SK-N-SH (cell line): ENCODE results near the gene WWTR1. TPM values are rescaled to one million over a fixed set of nuclear protein-coding genes. Genes with fewer than 3 reads are reported as not detected.

Experiments
- CTCF ChIA-PET: fragments of 300-600, 350-600 bp; formaldehyde crosslinking; extraction: SDS; loops from one replicate; lab custom pipeline; 2021; lab: Yijun Ruan, JAX
- POLR2A ChIA-PET: fragments of 350-600 bp; sonication (Branson Sonifier 250); formaldehyde crosslinking; extraction: SDS; loops from one replicate; lab custom pipeline; 2020; ENCODE audit warnings: antibody characterized with exemption, inconsistent platforms; lab: Yijun Ruan, JAX
- DNase-seq: peaks from one replicate; pipeline ENCODE4 v3.0.0; 2012
- H2AFZ ChIP-seq: fragments of 200-600 bp; sonication (generic); 2 replicates; pipeline ENCODE4 v1.8.1; 2016; ENCODE audit warnings: antibody characterized with exemption, mild to moderate bottlenecking, low read depth
- H3F3A ChIP-seq: fragments of 200-600 bp; sonication (generic); replicated peaks from 2 replicates; pipeline ENCODE3; 2016; ENCODE audit warnings: antibody characterized with exemption, mild to moderate bottlenecking; ENCODE audit not compliant: insufficient read depth
- H3K27ac ChIP-seq, 2 experiments: fragments of 200-500 bp in 1 of 2; fragments of 200-600 bp in 1 of 2; sonication (Bioruptor generic) in 1 of 2; sonication (generic), shearing (Covaris generic) in 1 of 2; 2 replicates each; pipeline versions ENCODE4 v1.5.1 to v1.6.1; 2014 to 2016; ENCODE audit warnings: low read depth in 2 of 2, inconsistent platforms in 1 of 2, low read length in 1 of 2, mild to moderate bottlenecking in 1 of 2, mixed read lengths in 1 of 2
- H3K27me3 ChIP-seq: fragments of 200-600 bp; sonication (generic), shearing (Covaris generic); 2 replicates; pipeline ENCODE4 v1.6.1; 2016; ENCODE audit warnings: mixed run types; ENCODE audit not compliant: insufficient read depth
- H3K36me3 ChIP-seq, 2 experiments: fragments of 200-500 bp in 1 of 2; fragments of 200-600 bp in 1 of 2; sonication (Bioruptor generic) in 1 of 2; sonication (generic) in 1 of 2; replicated peaks in 1 of 2; 2 replicates each; pipeline versions ENCODE3 to v1.5.1; 2014 to 2016; ENCODE audit warnings: low read length in 1 of 2, mild to moderate bottlenecking in 1 of 2; ENCODE audit not compliant: insufficient read depth in 2 of 2, control insufficient read depth in 1 of 2
- H3K4me1 ChIP-seq, 2 experiments: fragments of 200-500 bp in 1 of 2; fragments of 200-600 bp in 1 of 2; sonication (Bioruptor generic) in 1 of 2; sonication (generic), shearing (Covaris generic) in 1 of 2; 2 replicates each; pipeline versions ENCODE4 v1.5.1 to v1.6.1; 2014 to 2016; ENCODE audit warnings: low read depth in 1 of 2, low read length in 1 of 2, mixed run types in 1 of 2; ENCODE audit not compliant: insufficient read depth in 2 of 2, control insufficient read depth in 1 of 2
- H3K4me2 ChIP-seq: fragments of 200-600 bp; sonication (generic), shearing (Covaris generic); 2 replicates; pipeline ENCODE4 v1.6.1; 2017; ENCODE audit warnings: mixed run types
- H3K4me3 ChIP-seq, 2 experiments: fragments of 200-500 bp in 1 of 2; fragments of 200-600 bp in 1 of 2; sonication (Bioruptor generic) in 1 of 2; sonication (generic), shearing (Covaris generic) in 1 of 2; 2 replicates each; pipeline versions ENCODE4 v1.5.1 to v1.8.1; 2014 to 2016; ENCODE audit warnings: low read depth in 2 of 2, inconsistent platforms in 1 of 2, low read length in 1 of 2, mild to moderate bottlenecking in 1 of 2, mixed read lengths in 1 of 2, moderate library complexity in 1 of 2
- H3K79me2 ChIP-seq: fragments of 200-600 bp; sonication (generic); 2 replicates; pipeline ENCODE4 v1.8.1; 2017; ENCODE audit warnings: mild to moderate bottlenecking; ENCODE audit not compliant: insufficient read depth
- H3K9ac ChIP-seq: fragments of 200-600 bp; sonication (generic); 2 replicates; pipeline ENCODE4 v1.6.1; 2017; ENCODE audit warnings: mixed run types
- H3K9me2 ChIP-seq: fragments of 200-600 bp; sonication (generic); 2 replicates; pipeline ENCODE4 v1.6.1; 2017; ENCODE audit warnings: mixed run types
- H3K9me3 ChIP-seq: fragments of 200-600 bp; sonication (generic); 2 replicates; pipeline ENCODE4 v1.6.1; 2017; ENCODE audit warnings: mixed run types, mild to moderate bottlenecking, moderate library complexity
- H4K20me1 ChIP-seq: fragments of 200-600 bp; sonication (generic); 2 replicates; pipeline ENCODE4 v1.6.1; 2017; ENCODE audit warnings: mild to moderate bottlenecking, mixed run types; ENCODE audit not compliant: insufficient read depth
- ELF1 ChIP-seq: IDR thresholded peaks from 2 replicates; pipeline ENCODE4 v1.4.0; 2012
- EZH2phosphoT487 ChIP-seq: fragments of 200-600 bp; sonication (generic); IDR thresholded peaks from 2 replicates; pipeline ENCODE4 v1.6.1; 2017; ENCODE audit warnings: low read depth, mixed run types, mild to moderate bottlenecking, antibody characterized with exemption, moderate library complexity, borderline replicate concordance
- FOXM1 ChIP-seq: IDR thresholded peaks from 2 replicates; pipeline ENCODE4 v1.4.0; 2012; ENCODE audit warnings: low read depth, mild to moderate bottlenecking
- GABPA ChIP-seq: IDR thresholded peaks from 2 replicates; pipeline ENCODE4 v1.4.0; 2012; ENCODE audit warnings: low read depth, mild to moderate bottlenecking
- JUND ChIP-seq: IDR thresholded peaks from 2 replicates; pipeline ENCODE4 v1.4.0; 2012
- MEF2A ChIP-seq: IDR thresholded peaks from 2 replicates; pipeline ENCODE4 v1.4.0; 2012; ENCODE audit warnings: low read depth, borderline replicate concordance
- MXI1 ChIP-seq: IDR thresholded peaks from 2 replicates; pipeline ENCODE4 v1.6.1; 2012; ENCODE audit warnings: mild to moderate bottlenecking, low read depth, low read length, improper control_type of control experiment
- NFIC ChIP-seq: IDR thresholded peaks from 2 replicates; pipeline ENCODE4 v1.4.0; 2012; ENCODE audit warnings: borderline replicate concordance
- NRF1 ChIP-seq: IDR thresholded peaks from 2 replicates; pipeline ENCODE4 v1.6.1; 2012; ENCODE audit warnings: low read depth, mild to moderate bottlenecking, low read length
- POLR2AphosphoS5 ChIP-seq: IDR thresholded peaks from 2 replicates; pipeline ENCODE4 v1.6.1; 2012; ENCODE audit warnings: low read depth, low read length
- RCOR1 ChIP-seq: fragments of 150-350 bp; IDR thresholded peaks from 2 replicates; pipeline ENCODE4 v1.6.1; 2017; ENCODE audit warnings: antibody characterized with exemption, low read length
- RFX5 ChIP-seq: IDR thresholded peaks from 2 replicates; pipeline ENCODE4 v1.6.1; 2012; ENCODE audit warnings: mild to moderate bottlenecking, improper control_type of control experiment, low read length
- RXRA ChIP-seq: IDR thresholded peaks from 2 replicates; pipeline ENCODE4 v1.4.0; 2012; ENCODE audit warnings: low read depth, mild to moderate bottlenecking, borderline replicate concordance
- TAF1 ChIP-seq: IDR thresholded peaks from 2 replicates; pipeline ENCODE4 v1.6.1; 2012; ENCODE audit warnings: low read depth, mild to moderate bottlenecking, low read length, moderate library complexity, borderline replicate concordance
- TCF12 ChIP-seq: IDR thresholded peaks from 2 replicates; pipeline ENCODE4 v1.4.0; 2012
- TEAD4 ChIP-seq: IDR thresholded peaks from 2 replicates; pipeline ENCODE4 v1.4.0; 2012; ENCODE audit warnings: mild to moderate bottlenecking, borderline replicate concordance; ENCODE audit not compliant: insufficient read depth
- YY1 ChIP-seq: IDR thresholded peaks from 2 replicates; pipeline ENCODE4 v1.4.0; 2012; ENCODE audit warnings: low read depth, mild to moderate bottlenecking
- WGBS: methylation state at CpG from one replicate; pipeline ENCODE4 v1.1.6; 2017; ENCODE audit warnings: low lambda C conversion rate; 5-methylcytosine and 5-hydroxymethylcytosine counted together
- polyA plus RNA-seq, 3 experiments: library from polyadenylated mRNA; depleted of rRNA; stranded (reverse); fragments of >200 nt; gene quantifications; 2 replicates each; pipeline ENCODE4 v1.2.3, GENCODE V29; 2012
- TF ChIP-seq, protein P1 (sequence below): fragments of 150-350 bp; IDR thresholded peaks from 2 replicates; pipeline ENCODE4 v1.6.1; 2017; ENCODE audit warnings: antibody characterized with exemption, low read length, low read depth, borderline replicate concordance
- TF ChIP-seq, protein P2 (sequence below): IDR thresholded peaks from 2 replicates; pipeline ENCODE4; 2012
- TF ChIP-seq, protein P3 (sequence below): IDR thresholded peaks from 2 replicates; pipeline ENCODE4 v1.4.0; 2012; ENCODE audit warnings: low read depth
- TF ChIP-seq, protein P4 (sequence below): fragments of 200-600 bp; sonication (generic); IDR thresholded peaks from 2 replicates; pipeline ENCODE4 v1.6.1; 2017; ENCODE audit warnings: antibody characterized with exemption, mild to moderate bottlenecking, moderate library complexity
- TF ChIP-seq, protein P5 (sequence below): fragments of 150-350 bp; IDR thresholded peaks from 2 replicates; pipeline ENCODE4 v1.6.1; 2016; ENCODE audit warnings: mild to moderate bottlenecking, low read depth, low read length

WWTR1 gene
- polyA plus RNA-seq, 1 of the 3 experiments (the other 2 are of a cell fraction), result 60.6 TPM

DNA sequence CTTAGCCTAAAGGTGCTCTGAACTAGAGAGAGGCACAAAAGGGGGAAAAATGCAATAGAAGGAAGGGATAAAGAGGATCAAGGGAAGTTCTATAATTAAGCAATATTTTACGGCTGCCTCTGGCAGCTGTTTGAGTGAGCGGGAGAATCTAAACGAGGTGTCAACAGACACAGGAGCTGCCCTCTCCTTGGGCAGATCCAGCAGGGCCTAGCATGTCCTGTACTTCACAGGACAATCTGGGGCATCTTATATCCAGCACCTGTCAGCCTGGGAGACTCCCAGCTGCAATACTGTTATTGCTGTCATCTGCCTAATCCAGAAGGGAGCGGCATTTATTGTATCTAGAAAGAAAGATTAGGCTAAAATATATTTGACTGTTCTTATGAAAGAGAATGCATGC is 68.9 kb downstream of the WWTR1 start:
- Histone ChIP-seq H3K9me3 (no peaks in the 10 kb centered on the region), H3K27me3 (no peaks in the 10 kb centered on the region), H3K4me1 (peaks cover 0 to 65% of the 10 kb centered on the region in 2 experiments; a peak in 2 of 4 replicates), H2AFZ (no peak overlapping the region), H3K4me2 (no peak overlapping the region), H3F3A (peaks cover 21% of the 10 kb centered on the region), H3K9ac (no peak overlapping the region), H3K79me2 (peaks cover 87% of the 10 kb centered on the region), H3K9me2 (no peaks in the 10 kb centered on the region)
- 87% methylated on average over 4 of the region's 4 CpGs for WGBS
- ChIA-PET POLR2A (no interaction called here), CTCF (interaction anchor here (1.3 kb wide), 1 partner anchor 58 kb away, joined by 5 read pairs; no protein-coding TSS in a partner anchor)
- DNase-seq, result no peak
- TF ChIP-seq MXI1, result no peak
- no peak for TF ChIP-seq EZH2phosphoT487
- no peak for TF ChIP-seq NRF1
- no peak for TF ChIP-seq TEAD4
- no peak for TF ChIP-seq RCOR1
- TF ChIP-seq POLR2AphosphoS5, result no peak
- TF ChIP-seq, protein P1, sequence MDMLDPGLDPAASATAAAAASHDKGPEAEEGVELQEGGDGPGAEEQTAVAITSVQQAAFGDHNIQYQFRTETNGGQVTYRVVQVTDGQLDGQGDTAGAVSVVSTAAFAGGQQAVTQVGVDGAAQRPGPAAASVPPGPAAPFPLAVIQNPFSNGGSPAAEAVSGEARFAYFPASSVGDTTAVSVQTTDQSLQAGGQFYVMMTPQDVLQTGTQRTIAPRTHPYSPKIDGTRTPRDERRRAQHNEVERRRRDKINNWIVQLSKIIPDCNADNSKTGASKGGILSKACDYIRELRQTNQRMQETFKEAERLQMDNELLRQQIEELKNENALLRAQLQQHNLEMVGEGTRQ, result no peak
- no peak for TF ChIP-seq YY1
- no peak for TF ChIP-seq ELF1
- TF ChIP-seq, protein P2, sequence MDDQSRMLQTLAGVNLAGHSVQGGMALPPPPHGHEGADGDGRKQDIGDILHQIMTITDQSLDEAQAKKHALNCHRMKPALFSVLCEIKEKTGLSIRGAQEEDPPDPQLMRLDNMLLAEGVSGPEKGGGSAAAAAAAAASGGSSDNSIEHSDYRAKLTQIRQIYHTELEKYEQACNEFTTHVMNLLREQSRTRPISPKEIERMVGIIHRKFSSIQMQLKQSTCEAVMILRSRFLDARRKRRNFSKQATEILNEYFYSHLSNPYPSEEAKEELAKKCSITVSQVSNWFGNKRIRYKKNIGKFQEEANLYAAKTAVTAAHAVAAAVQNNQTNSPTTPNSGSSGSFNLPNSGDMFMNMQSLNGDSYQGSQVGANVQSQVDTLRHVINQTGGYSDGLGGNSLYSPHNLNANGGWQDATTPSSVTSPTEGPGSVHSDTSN, result no peak
- TF ChIP-seq GABPA, result no peak
- TF ChIP-seq RXRA, result no peak
- TF ChIP-seq RFX5, result no peak
- TF ChIP-seq TAF1, result no peak
- TF ChIP-seq, protein P3, sequence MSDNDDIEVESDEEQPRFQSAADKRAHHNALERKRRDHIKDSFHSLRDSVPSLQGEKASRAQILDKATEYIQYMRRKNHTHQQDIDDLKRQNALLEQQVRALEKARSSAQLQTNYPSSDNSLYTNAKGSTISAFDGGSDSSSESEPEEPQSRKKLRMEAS, result no peak
- TF ChIP-seq, all 33 proteins: peak for 0
- no peaks in the 10 kb centered on the region for H3K36me3 ChIP-seq
- H3K27ac ChIP-seq, result peak overlapping the region in 1 of 2 experiments; percentile 43; a peak in 1 of 4 replicates
- no peak overlapping the region for H3K4me3 ChIP-seq
- no peaks in the 10 kb centered on the region for H4K20me1 ChIP-seq

DNA sequence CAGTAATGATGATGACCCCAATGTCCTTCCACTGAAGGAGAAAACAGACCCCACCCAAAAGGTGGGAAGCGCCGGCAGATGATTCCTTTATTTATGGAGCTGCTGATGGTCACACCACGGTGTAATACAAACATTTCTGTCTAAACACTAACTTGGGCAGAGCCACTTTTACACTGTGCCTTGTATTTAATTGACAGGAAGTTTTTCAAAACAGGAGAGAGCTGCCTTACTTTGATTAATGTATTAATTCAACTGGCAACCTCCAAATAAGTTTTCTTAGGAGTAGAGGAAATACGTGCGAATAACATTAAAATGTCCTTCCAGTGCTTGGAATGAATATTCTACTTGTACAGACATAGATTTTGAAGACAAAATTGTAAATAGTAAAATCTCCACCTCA is 70.4 kb downstream of the WWTR1 start:
- Histone ChIP-seq H3K9ac (no peak overlapping the region), H2AFZ (no peak overlapping the region), H3F3A (peaks cover 20% of the 10 kb centered on the region), H3K79me2 (peaks cover 83% of the 10 kb centered on the region), H3K9me3 (no peaks in the 10 kb centered on the region), H3K4me1 (peaks cover 0 to 63% of the 10 kb centered on the region in 2 experiments; a peak in 2 of 4 replicates), H3K9me2 (no peaks in the 10 kb centered on the region), H3K27me3 (no peaks in the 10 kb centered on the region), H4K20me1 (no peaks in the 10 kb centered on the region), H3K27ac (peak overlapping the region in 1 of 2 experiments; percentile 6; a peak in 1 of 4 replicates), H3K36me3 (no peaks in the 10 kb centered on the region), H3K4me2 (no peak overlapping the region), H3K4me3 (no peak overlapping the region)
- 82% methylated on average over 5 of the region's 5 CpGs for WGBS
- ChIA-PET CTCF (interaction anchor here (1.0 kb wide), 2 partner anchors 10 to 467 kb away, joined by 3 read pairs; no protein-coding TSS in a partner anchor), POLR2A (no interaction called here)
- no peak for DNase-seq
- TF ChIP-seq, protein P4, sequence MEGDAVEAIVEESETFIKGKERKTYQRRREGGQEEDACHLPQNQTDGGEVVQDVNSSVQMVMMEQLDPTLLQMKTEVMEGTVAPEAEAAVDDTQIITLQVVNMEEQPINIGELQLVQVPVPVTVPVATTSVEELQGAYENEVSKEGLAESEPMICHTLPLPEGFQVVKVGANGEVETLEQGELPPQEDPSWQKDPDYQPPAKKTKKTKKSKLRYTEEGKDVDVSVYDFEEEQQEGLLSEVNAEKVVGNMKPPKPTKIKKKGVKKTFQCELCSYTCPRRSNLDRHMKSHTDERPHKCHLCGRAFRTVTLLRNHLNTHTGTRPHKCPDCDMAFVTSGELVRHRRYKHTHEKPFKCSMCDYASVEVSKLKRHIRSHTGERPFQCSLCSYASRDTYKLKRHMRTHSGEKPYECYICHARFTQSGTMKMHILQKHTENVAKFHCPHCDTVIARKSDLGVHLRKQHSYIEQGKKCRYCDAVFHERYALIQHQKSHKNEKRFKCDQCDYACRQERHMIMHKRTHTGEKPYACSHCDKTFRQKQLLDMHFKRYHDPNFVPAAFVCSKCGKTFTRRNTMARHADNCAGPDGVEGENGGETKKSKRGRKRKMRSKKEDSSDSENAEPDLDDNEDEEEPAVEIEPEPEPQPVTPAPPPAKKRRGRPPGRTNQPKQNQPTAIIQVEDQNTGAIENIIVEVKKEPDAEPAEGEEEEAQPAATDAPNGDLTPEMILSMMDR, result no peak
- TF ChIP-seq, protein P5, sequence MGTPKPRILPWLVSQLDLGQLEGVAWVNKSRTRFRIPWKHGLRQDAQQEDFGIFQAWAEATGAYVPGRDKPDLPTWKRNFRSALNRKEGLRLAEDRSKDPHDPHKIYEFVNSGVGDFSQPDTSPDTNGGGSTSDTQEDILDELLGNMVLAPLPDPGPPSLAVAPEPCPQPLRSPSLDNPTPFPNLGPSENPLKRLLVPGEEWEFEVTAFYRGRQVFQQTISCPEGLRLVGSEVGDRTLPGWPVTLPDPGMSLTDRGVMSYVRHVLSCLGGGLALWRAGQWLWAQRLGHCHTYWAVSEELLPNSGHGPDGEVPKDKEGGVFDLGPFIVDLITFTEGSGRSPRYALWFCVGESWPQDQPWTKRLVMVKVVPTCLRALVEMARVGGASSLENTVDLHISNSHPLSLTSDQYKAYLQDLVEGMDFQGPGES, result no peak
- TF ChIP-seq JUND, result no peak
- no peak for TF ChIP-seq MXI1
- TF ChIP-seq NFIC, result no peak
- no peak for TF ChIP-seq TAF1
- no peak for TF ChIP-seq MEF2A
- no peak for TF ChIP-seq FOXM1
- TF ChIP-seq TCF12, result no peak
- no peak for TF ChIP-seq RCOR1
- TF ChIP-seq ELF1, result no peak
